AG08395 (cell line): ENCODE data around the gene KIAA0753.
"Not testable (repeated sequence)": the region's sequence is repeated elsewhere in the genome, so short reads cannot be mapped to it uniquely, and the experiment has no call there.

ENCODE experiments used
- DNase-seq: peaks from one replicate; pipeline ENCODE4 v3.0.0; 2012; ENCODE audit warnings: mixed read lengths, low spot score

KIAA0753 gene

GRCh38 chr17:6668727-6669425 lies 28.4 kb upstream of the KIAA0753 start:
- no peak for DNase-seq

- DNase-seq = no peak
These were observed 27.7 kb upstream of the KIAA0753 start for GRCh38 chr17:6668219-6668618.

GRCh38 chr17:6667516-6667915 lies 27.0 kb upstream of the KIAA0753 start:
- no peak for DNase-seq

- no peak for DNase-seq
These were observed 26.0 kb upstream of the KIAA0753 start for GRCh38 chr17:6666557-6666956.

- peak; percentile 89 for DNase-seq
These were observed 25.6 kb upstream of the KIAA0753 start for GRCh38 chr17:6666077-6666521.

- DNase-seq = not testable (repeated sequence)
These were observed 22.7 kb upstream of the KIAA0753 start for GRCh38 chr17:6663200-6663599.

- DNase-seq = no peak
These were observed 20.9 kb upstream of the KIAA0753 start for GRCh38 chr17:6661464-6661848.

GRCh38 chr17:6660805-6661463 lies 20.4 kb upstream of the KIAA0753 start:
- DNase-seq = no peak

- no peak for DNase-seq
These were observed 19.6 kb upstream of the KIAA0753 start for GRCh38 chr17:6660101-6660500.

- not testable (repeated sequence) for DNase-seq
These were observed 17.9 kb upstream of the KIAA0753 start for GRCh38 chr17:6658411-6658810.

- DNase-seq = no peak
These were observed 17.2 kb upstream of the KIAA0753 start for GRCh38 chr17:6657633-6658287.

- DNase-seq = not testable (repeated sequence)
These were observed 16.5 kb upstream of the KIAA0753 start for GRCh38 chr17:6656797-6657632.

GRCh38 chr17:6655732-6656361 lies 15.3 kb upstream of the KIAA0753 start:
- DNase-seq = not testable (repeated sequence)

- no peak for DNase-seq
These were observed 14.6 kb upstream of the KIAA0753 start for GRCh38 chr17:6654841-6655731.

- no peak for DNase-seq
These were observed 11.5 kb upstream of the KIAA0753 start for GRCh38 chr17:6651919-6652452.

- DNase-seq = peak; percentile 99
These were observed 10.9 kb upstream of the KIAA0753 start, which contains the start of the genes C17orf100 and MED31 for GRCh38 chr17:6651354-6651918. Gene C17orf100 (plus strand): TSS chr17:6651762. CDS start chr17:6651914, 152 bp downstream. Gene MED31 (minus strand): TSS chr17:6651605. CDS start chr17:6651528, 77 bp downstream.

GRCh38 chr17:6648181-6648580 lies 7.7 kb upstream of the KIAA0753 start:
- DNase-seq = no peak

GRCh38 chr17:6643451-6644125 lies 3.1 kb upstream of the KIAA0753 start:
- DNase-seq = peak; percentile 76

GRCh38 chr17:6642592-6642991 lies 2.1 kb upstream of the KIAA0753 start:
- no peak for DNase-seq
